Panc1 (cell line): ENCODE measurements around the gene RASGEF1B. TPM values are rescaled to one million over a fixed set of nuclear protein-coding genes. Genes with fewer than 3 reads are reported as not detected.

ENCODE experiments used
- ATAC-seq: fragments of 200-7000 bp; cut with Tn5 transposase; 2 replicates; pipeline ENCODE4 v1.9.1; 2020; ENCODE audit warnings: mild to moderate bottlenecking, moderate library complexity
- BruUV-seq: library from RNA; stranded (reverse); fragments of 400-500 nt; replicated peaks from 2 replicates; lab custom pipeline; 2021; lab: Mats Ljungman, UMichigan
- CTCF ChIA-PET: fragments of 300-600 bp; sonication (Branson Sonifier 250); formaldehyde crosslinking; loops from one replicate; lab custom pipeline; 2022; ENCODE audit warnings: antibody characterized with exemption; lab: Charles Lee
- POLR2A ChIA-PET: fragments of 300-600 bp; sonication (Branson Sonifier 250); formaldehyde crosslinking; loops from one replicate; lab custom pipeline; 2022; ENCODE audit warnings: antibody characterized with exemption; lab: Charles Lee
- DNase-seq: peaks from one replicate; pipeline ENCODE4 v3.0.0-alpha.2; 2010; ENCODE audit warnings: low read depth, low spot score
- H3K27ac ChIP-seq: 2 replicates; pipeline ENCODE4 v1.5.1; 2011; ENCODE audit warnings: mild to moderate bottlenecking, low read length, inconsistent platforms
- H3K27me3 ChIP-seq: fragments of 200-500 bp; sonication (Bioruptor generic); 2 replicates; pipeline ENCODE4 v1.6.0; 2014; ENCODE audit warnings: low read length, inconsistent platforms; ENCODE audit not compliant: control insufficient read depth, insufficient read depth
- H3K36me3 ChIP-seq: fragments of 200-500 bp; sonication (Bioruptor generic); 2 replicates; pipeline ENCODE4 v1.5.1; 2014; ENCODE audit warnings: inconsistent platforms, mild to moderate bottlenecking, low read length, moderate library complexity; ENCODE audit not compliant: control insufficient read depth, insufficient read depth
- H3K4me1 ChIP-seq: 2 replicates; pipeline ENCODE4 v1.5.1; 2011; ENCODE audit warnings: inconsistent platforms, mild to moderate bottlenecking, low read length, moderate library complexity; ENCODE audit not compliant: control insufficient read depth, insufficient read depth
- H3K4me3 ChIP-seq, 2 experiments: 2 replicates each; pipeline ENCODE4 v1.5.1; 2011 to 2012; ENCODE audit warnings: low read depth in 2 of 2, low read length in 2 of 2, mild to moderate bottlenecking in 2 of 2, inconsistent platforms in 1 of 2, moderate library complexity in 1 of 2
- H3K9me3 ChIP-seq: fragments of 200-500 bp; sonication (Bioruptor generic); 2 replicates; pipeline ENCODE4 v1.5.1; 2014; ENCODE audit warnings: low read depth, mild to moderate bottlenecking, inconsistent platforms, low read length, moderate library complexity; ENCODE audit not compliant: control insufficient read depth, insufficient read depth
- POLR2AphosphoS5 ChIP-seq: IDR thresholded peaks from 2 replicates; pipeline ENCODE4 v1.6.1; 2012; ENCODE audit warnings: mild to moderate bottlenecking, low read depth, low read length, moderate library complexity
- REST ChIP-seq, 2 experiments: IDR thresholded peaks; 2 replicates each; pipeline ENCODE4 v1.6.1; 2011 to 2012; ENCODE audit warnings: low read depth in 2 of 2, control low read depth in 1 of 2, low read length in 1 of 2, mild to moderate bottlenecking in 1 of 2, moderate library complexity in 1 of 2; ENCODE audit not compliant: insufficient read depth in 1 of 2
- SIN3A ChIP-seq: IDR thresholded peaks from 2 replicates; pipeline ENCODE4 v1.6.1; 2012; ENCODE audit warnings: low read depth, mild to moderate bottlenecking, low read length, moderate library complexity, borderline replicate concordance; ENCODE audit not compliant: insufficient read depth
- TCF7L2 ChIP-seq: IDR thresholded peaks from 2 replicates; pipeline ENCODE4 v1.6.1; 2011; ENCODE audit warnings: mild to moderate bottlenecking, low read depth, low read length, inconsistent platforms
- in situ Hi-C: cut with HindIII; loops from 2 replicates; pipeline ENCODE4 v1.10.0; 2016; ENCODE audit warnings: low sequenced_read_pairs, low pct_unique_long_range_greater_than_20kb
- intact Hi-C: fragments of 100-400 bp; cut with micrococcal nuclease; formaldehyde crosslinking; loops from one replicate; pipeline ENCODE4 v1.10.0; 2022; ENCODE audit not compliant: unreplicated experiment
- total RNA-seq: library from RNA; stranded (reverse); gene quantifications from one replicate; pipeline ENCODE4 v1.2.1, GENCODE V29; 2021; ENCODE audit not compliant: unreplicated experiment
- TF ChIP-seq, protein P1 (sequence below): fragments of 450-650 bp; IDR thresholded peaks from 2 replicates; pipeline ENCODE4 v1.5.1; 2017; ENCODE audit warnings: mild to moderate bottlenecking

Gene RASGEF1B
- total RNA-seq, 1 experiment from 2014 or later = not detected

- H3K27me3 ChIP-seq = no peaks in the 10 kb centered on the region
- no peak for DNase-seq
- in situ Hi-C loops (no loop called here), intact Hi-C loops (no loop called here)
- no peak for ATAC-seq
- no peaks in the 10 kb centered on the region for H3K4me1 ChIP-seq
- no TSS peak for BruUV-seq
- H3K36me3 ChIP-seq = no peaks in the 10 kb centered on the region
- no peak overlapping the region for H3K4me3 ChIP-seq
- H3K9me3 ChIP-seq = no peaks in the 10 kb centered on the region
- TF ChIP-seq POLR2AphosphoS5 (no peak), TCF7L2 (no peak), REST (IDR thresholded peaks at IDR 0.05; ENCODE audit: insufficient read depth in 1 of 2, low read depth in 2 of 2, low read length in 1 of 2) (no peak), SIN3A (no peak)
- TF ChIP-seq, protein P1, sequence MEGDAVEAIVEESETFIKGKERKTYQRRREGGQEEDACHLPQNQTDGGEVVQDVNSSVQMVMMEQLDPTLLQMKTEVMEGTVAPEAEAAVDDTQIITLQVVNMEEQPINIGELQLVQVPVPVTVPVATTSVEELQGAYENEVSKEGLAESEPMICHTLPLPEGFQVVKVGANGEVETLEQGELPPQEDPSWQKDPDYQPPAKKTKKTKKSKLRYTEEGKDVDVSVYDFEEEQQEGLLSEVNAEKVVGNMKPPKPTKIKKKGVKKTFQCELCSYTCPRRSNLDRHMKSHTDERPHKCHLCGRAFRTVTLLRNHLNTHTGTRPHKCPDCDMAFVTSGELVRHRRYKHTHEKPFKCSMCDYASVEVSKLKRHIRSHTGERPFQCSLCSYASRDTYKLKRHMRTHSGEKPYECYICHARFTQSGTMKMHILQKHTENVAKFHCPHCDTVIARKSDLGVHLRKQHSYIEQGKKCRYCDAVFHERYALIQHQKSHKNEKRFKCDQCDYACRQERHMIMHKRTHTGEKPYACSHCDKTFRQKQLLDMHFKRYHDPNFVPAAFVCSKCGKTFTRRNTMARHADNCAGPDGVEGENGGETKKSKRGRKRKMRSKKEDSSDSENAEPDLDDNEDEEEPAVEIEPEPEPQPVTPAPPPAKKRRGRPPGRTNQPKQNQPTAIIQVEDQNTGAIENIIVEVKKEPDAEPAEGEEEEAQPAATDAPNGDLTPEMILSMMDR = no peak
- no peak overlapping the region for H3K27ac ChIP-seq
- ChIA-PET CTCF (no interaction called here), POLR2A (no interaction called here)
Observed at GRCh38 chr4:81380437-81380836, 91.3 kb downstream of the RASGEF1B start.

- ATAC-seq (no peak), DNase-seq (no peak)
- Histone ChIP-seq H3K4me3 (no peak overlapping the region), H3K36me3 (no peaks in the 10 kb centered on the region), H3K27me3 (no peaks in the 10 kb centered on the region), H3K9me3 (no peaks in the 10 kb centered on the region), H3K27ac (no peak overlapping the region), H3K4me1 (no peaks in the 10 kb centered on the region)
- POLR2A ChIA-PET = no interaction called here
- intact Hi-C loops = no loop called here
- BruUV-seq = no TSS peak
- TF ChIP-seq POLR2AphosphoS5 (no peak), TCF7L2 (no peak), REST (IDR thresholded peaks at IDR 0.05; ENCODE audit: insufficient read depth in 1 of 2, low read depth in 2 of 2, low read length in 1 of 2) (no peak), SIN3A (no peak)
- TF ChIP-seq, protein P1 = no peak
- in situ Hi-C loops = no loop called here
- CTCF ChIA-PET = no interaction called here
Observed at GRCh38 chr4:81378386-81378785, 93.3 kb downstream of the RASGEF1B start.
